Osteocyte (in vitro differentiated cells): ENCODE data around the gene TERB1. TPM values are rescaled to one million over a fixed set of nuclear protein-coding genes. Genes with fewer than 3 reads are reported as not detected.

Experiments
- DNase-seq: peaks from one replicate; pipeline ENCODE4 v3.0.0; 2021; ENCODE audit warnings: mixed read lengths; ENCODE audit not compliant: unreplicated experiment; ENCODE audit errors: extremely low spot score
- H3K27ac Mint-ChIP-seq: one replicate; pipeline ENCODE4 v1.8.0; 2021; ENCODE audit warnings: mild to moderate bottlenecking, mixed read lengths; ENCODE audit not compliant: unreplicated experiment
- H3K27me3 Mint-ChIP-seq: one replicate; pipeline ENCODE4 v1.8.0; 2021; ENCODE audit warnings: mixed read lengths; ENCODE audit not compliant: unreplicated experiment
- H3K36me3 Mint-ChIP-seq: one replicate; pipeline ENCODE4 v1.8.0; 2021; ENCODE audit warnings: mixed read lengths; ENCODE audit not compliant: unreplicated experiment
- H3K4me1 Mint-ChIP-seq: one replicate; pipeline ENCODE4 v1.8.0; 2021; ENCODE audit warnings: mixed read lengths; ENCODE audit not compliant: unreplicated experiment
- H3K4me3 Mint-ChIP-seq: one replicate; pipeline ENCODE4 v1.8.0; 2021; ENCODE audit warnings: mild to moderate bottlenecking, moderate library complexity, mixed read lengths; ENCODE audit not compliant: unreplicated experiment
- H3K9me3 Mint-ChIP-seq: one replicate; pipeline ENCODE4 v1.8.0; 2021; ENCODE audit warnings: mixed read lengths; ENCODE audit not compliant: unreplicated experiment
- total RNA-seq: library from RNA; stranded (reverse); gene quantifications from 2 replicates; pipeline ENCODE4 v1.2.1, GENCODE V29; 2021
- TF ChIP-seq, protein P1 (sequence below): fragments of 200-600 bp; sonication (generic); IDR thresholded peaks from 2 replicates; pipeline ENCODE4 v1.5.0; 2021; ENCODE audit warnings: antibody characterized with exemption, mild to moderate bottlenecking, moderate library complexity

TERB1 gene
- total RNA-seq, 1 donor from 2014 or later = 0.43 TPM

DNA sequence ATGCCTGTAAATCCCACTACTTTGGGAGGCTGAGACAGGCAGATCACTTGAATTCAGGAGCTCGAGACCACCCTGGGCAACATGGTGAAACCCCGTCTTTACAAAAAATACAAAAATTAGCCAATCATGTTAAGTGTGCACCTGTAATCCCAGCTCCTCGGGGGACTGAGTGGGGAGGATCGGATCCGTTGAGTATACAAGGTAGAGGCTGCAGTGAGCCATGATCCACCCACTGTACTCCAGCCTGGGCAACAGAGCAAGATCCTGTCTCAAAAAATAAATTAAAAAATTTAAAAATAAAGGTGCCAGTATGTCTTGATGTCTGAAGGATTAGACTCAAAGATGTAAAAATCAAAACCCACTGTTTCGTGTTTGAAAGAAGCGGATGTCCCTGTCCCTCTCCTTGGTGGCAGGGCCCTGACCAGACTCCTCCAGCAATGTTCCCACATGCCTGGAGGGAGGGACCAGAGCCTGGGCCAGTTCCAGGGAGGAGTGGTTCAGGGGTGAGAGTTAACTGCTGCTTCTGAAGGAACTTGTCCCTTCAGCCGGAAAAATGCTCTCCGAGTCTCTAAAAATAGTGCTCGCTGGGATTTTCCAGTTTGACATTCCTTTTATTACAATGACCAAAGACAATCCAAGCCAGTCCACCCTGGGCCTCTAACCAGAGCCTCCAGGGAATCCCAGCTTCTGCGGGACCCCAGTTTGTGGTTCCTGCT lies 95.4 kb downstream of the TERB1 start:
- Mint-ChIP-seq H3K36me3 (no peaks in the 10 kb centered on the region), H3K4me3 (no peak overlapping the region), H3K27ac (peak overlapping the region; percentile 50), H3K27me3 (peaks cover 17% of the 10 kb centered on the region), H3K9me3 (no peaks in the 10 kb centered on the region), H3K4me1 (peaks cover 9% of the 10 kb centered on the region)
- DNase-seq = no peak
- TF ChIP-seq, protein P1, sequence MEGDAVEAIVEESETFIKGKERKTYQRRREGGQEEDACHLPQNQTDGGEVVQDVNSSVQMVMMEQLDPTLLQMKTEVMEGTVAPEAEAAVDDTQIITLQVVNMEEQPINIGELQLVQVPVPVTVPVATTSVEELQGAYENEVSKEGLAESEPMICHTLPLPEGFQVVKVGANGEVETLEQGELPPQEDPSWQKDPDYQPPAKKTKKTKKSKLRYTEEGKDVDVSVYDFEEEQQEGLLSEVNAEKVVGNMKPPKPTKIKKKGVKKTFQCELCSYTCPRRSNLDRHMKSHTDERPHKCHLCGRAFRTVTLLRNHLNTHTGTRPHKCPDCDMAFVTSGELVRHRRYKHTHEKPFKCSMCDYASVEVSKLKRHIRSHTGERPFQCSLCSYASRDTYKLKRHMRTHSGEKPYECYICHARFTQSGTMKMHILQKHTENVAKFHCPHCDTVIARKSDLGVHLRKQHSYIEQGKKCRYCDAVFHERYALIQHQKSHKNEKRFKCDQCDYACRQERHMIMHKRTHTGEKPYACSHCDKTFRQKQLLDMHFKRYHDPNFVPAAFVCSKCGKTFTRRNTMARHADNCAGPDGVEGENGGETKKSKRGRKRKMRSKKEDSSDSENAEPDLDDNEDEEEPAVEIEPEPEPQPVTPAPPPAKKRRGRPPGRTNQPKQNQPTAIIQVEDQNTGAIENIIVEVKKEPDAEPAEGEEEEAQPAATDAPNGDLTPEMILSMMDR = no peak

Other genes starting within 250 kb of the TERB1 start
- 41.5 and 42.5 TPM in 2 replicates for gene CKLF, start 249.0 kb downstream of the TERB1 start, total RNA-seq
- gene CMTM1, start 235.1 kb downstream of the TERB1 start, total RNA-seq = 7.8 and 8.0 TPM in 2 replicates
- not detected in 2 replicates for gene CMTM2, start 222.1 kb downstream of the TERB1 start, total RNA-seq
- 96.3 and 104 TPM in 2 replicates for gene CMTM3, start 196.9 kb downstream of the TERB1 start, total RNA-seq
- 22.8 and 24.4 TPM in 2 replicates for gene CMTM4, start 104.8 kb downstream of the TERB1 start, total RNA-seq
- gene DYNC1LI2, start 50.0 kb downstream of the TERB1 start, total RNA-seq = 139 and 151 TPM in 2 replicates
- 64.4 and 65.0 TPM in 2 replicates for gene NAE1, start 29.4 kb upstream of the TERB1 start, total RNA-seq
- gene CA7, start 42.8 kb upstream of the TERB1 start, total RNA-seq = not detected in 2 replicates
- 16.5 and 17.4 TPM in 2 replicates for gene PDP2, start 78.9 kb upstream of the TERB1 start, total RNA-seq
- gene CDH16, start 117.3 kb upstream of the TERB1 start, total RNA-seq = not detected in 2 replicates
- 0.26 and 0.89 TPM in 2 replicates for gene RRAD, start 124.0 kb upstream of the TERB1 start, total RNA-seq
- 65.6 and 69.9 TPM in 2 replicates for gene CIAO2B, start 132.8 kb upstream of the TERB1 start, total RNA-seq
- 38.6 and 40.5 TPM in 2 replicates for gene CES2, start 133.9 kb upstream of the TERB1 start, total RNA-seq
- 0.24 and 0.73 TPM in 2 replicates for gene CES3, start 159.7 kb upstream of the TERB1 start, total RNA-seq
- 3.3 and 3.8 TPM in 2 replicates for gene CES4A, start 187.0 kb upstream of the TERB1 start, total RNA-seq
- 75.2 and 88.3 TPM in 2 replicates for gene CBFB, start 227.6 kb upstream of the TERB1 start, total RNA-seq